Kidney (tissue), 14 donors: Measurements from ENCODE around the gene TAAR1. TPM values are rescaled to one million over a fixed set of nuclear protein-coding genes. Genes with fewer than 3 reads are reported as not detected.
A peak's percentile ranks its signal among the peaks of the same experiment; 100 is the strongest.

Experiments used
- DNase-seq, 5 donors: peaks; one replicate each; pipeline ENCODE4 v3.0.0-alpha.2; 2013 to 2020
- FAIRE-seq: peaks from 2 replicates; lab custom pipeline; 2012; peaks lifted over from hg19 to GRCh38; lab: Jason Lieb, UNC
- H3K27ac ChIP-seq, 2 donors: one replicate each; pipeline ENCODE4 v1.7.0; 2013; ENCODE audit warnings: low read depth in 2 of 2, low read length in 2 of 2, inconsistent platforms in 1 of 2
- H3K27me3 ChIP-seq: one replicate; pipeline ENCODE4 v1.7.1; 2013; ENCODE audit warnings: low read length, inconsistent platforms; ENCODE audit not compliant: control insufficient read depth, insufficient read depth
- H3K36me3 ChIP-seq, 3 donors: one replicate each; pipeline versions ENCODE4 v1.7.0 to v1.7.1; 2013; ENCODE audit warnings: low read length in 3 of 3, control low read depth in 1 of 3, inconsistent platforms in 1 of 3; ENCODE audit not compliant: insufficient read depth in 3 of 3, control insufficient read depth in 2 of 3
- H3K4me1 ChIP-seq, 3 donors: one replicate each; pipeline versions ENCODE4 v1.7.0 to v1.7.1; 2013; ENCODE audit warnings: low read length in 3 of 3, inconsistent platforms in 1 of 3, low read depth in 1 of 3; ENCODE audit not compliant: control insufficient read depth in 2 of 3, insufficient read depth in 2 of 3
- H3K4me3 ChIP-seq, 3 donors: one replicate each; pipeline versions ENCODE4 v1.7.0 to v1.8.1; 2013; ENCODE audit warnings: low read length in 3 of 3, control low read depth in 1 of 3, inconsistent platforms in 1 of 3
- H3K9ac ChIP-seq, 3 donors: one replicate each; pipeline versions ENCODE4 v1.7.0 to v1.7.1; 2013; ENCODE audit warnings: low read length in 3 of 3, control low read depth in 1 of 3, inconsistent platforms in 1 of 3
- H3K9me3 ChIP-seq, 3 donors: one replicate each; pipeline versions ENCODE4 v1.7.0 to v1.7.1; 2013; ENCODE audit warnings: low read length in 3 of 3, control low read depth in 1 of 3, inconsistent platforms in 1 of 3; ENCODE audit not compliant: control insufficient read depth in 2 of 3, insufficient read depth in 1 of 3
- CTCF ChIP-seq: IDR thresholded peaks from 3 replicates; pipeline ENCODE4 v1.5.1; 2012; ENCODE audit warnings: mild to moderate bottlenecking, moderate library complexity, borderline replicate concordance; ENCODE audit not compliant: insufficient read depth; ENCODE audit errors: extremely low read depth
- intact Hi-C: fragments of 100-400 bp; cut with DNase I; formaldehyde crosslinking; loops from one replicate; pipeline ENCODE4 v1.11.1; 2022
- polyA plus RNA-seq: library from polyadenylated mRNA; stranded (reverse); fragments of 350-450 nt; fragmentation: Illumina TruSeq; extraction: RNeasy Lipid Tissue Mini Kit (QIAGEN cat#74804); gene quantifications from one replicate; pipeline ENCODE4 v1.2.3, GENCODE V29; 2014; ENCODE audit warnings: low read depth, low replicate concordance; ENCODE audit not compliant: insufficient read depth
- total RNA-seq: library from RNA; stranded (reverse); fragmentation: NEBNext Ultra II Directional; extraction: Animal tissue kit (Norgen Biotek cat#: 25700); gene quantifications from one replicate; pipeline ENCODE4 v1.2.1, GENCODE V29; 2021
- donor health status: control.
- donor health status: control.
- donor health status: control.
- donor health status: control.
- donor health status: control.
- donor health status: DM: yes; HTN: yes; CAD: no.
- donor health status: Normal renal cell carcinoma (clear cell type).

The TAAR1 gene
- total and polyA plus RNA-seq, 2 donors from 2014 or later, result not detected

GRCh38 chr6:132669690-132670291, 10.8 kb upstream of the TAAR1 start:
- Histone ChIP-seq H3K27me3 (no peaks in the 10 kb centered on the region), H3K9me3 (no peaks in the 10 kb centered on the region), H3K36me3 (no peaks in the 10 kb centered on the region), H3K27ac (no peak overlapping the region), H3K4me3 (no peak overlapping the region), H3K4me1 (peaks cover 0 to 2% (median 0%) of the 10 kb centered on the region in 3 donors), H3K9ac (no peak overlapping the region)
- TF ChIP-seq CTCF, result peak; percentile 37
- intact Hi-C loops, result no loop called here
- DNase-seq (peak in 2 of 5 donors; percentile 40 to 49), FAIRE-seq (peak; percentile 90)

- Histone ChIP-seq H3K4me3 (no peak overlapping the region), H3K27ac (no peak overlapping the region), H3K27me3 (no peaks in the 10 kb centered on the region), H3K9ac (no peak overlapping the region), H3K36me3 (no peaks in the 10 kb centered on the region), H3K4me1 (peaks cover 0 to 2% (median 0%) of the 10 kb centered on the region in 3 donors), H3K9me3 (no peaks in the 10 kb centered on the region)
- FAIRE-seq, result no peak
- DNase-seq, result no peak
- TF ChIP-seq CTCF, result no peak
- intact Hi-C loops, result no loop called here
Measured at GRCh38 chr6:132666118-132666517, 7.1 kb upstream of the TAAR1 start.

DNA sequence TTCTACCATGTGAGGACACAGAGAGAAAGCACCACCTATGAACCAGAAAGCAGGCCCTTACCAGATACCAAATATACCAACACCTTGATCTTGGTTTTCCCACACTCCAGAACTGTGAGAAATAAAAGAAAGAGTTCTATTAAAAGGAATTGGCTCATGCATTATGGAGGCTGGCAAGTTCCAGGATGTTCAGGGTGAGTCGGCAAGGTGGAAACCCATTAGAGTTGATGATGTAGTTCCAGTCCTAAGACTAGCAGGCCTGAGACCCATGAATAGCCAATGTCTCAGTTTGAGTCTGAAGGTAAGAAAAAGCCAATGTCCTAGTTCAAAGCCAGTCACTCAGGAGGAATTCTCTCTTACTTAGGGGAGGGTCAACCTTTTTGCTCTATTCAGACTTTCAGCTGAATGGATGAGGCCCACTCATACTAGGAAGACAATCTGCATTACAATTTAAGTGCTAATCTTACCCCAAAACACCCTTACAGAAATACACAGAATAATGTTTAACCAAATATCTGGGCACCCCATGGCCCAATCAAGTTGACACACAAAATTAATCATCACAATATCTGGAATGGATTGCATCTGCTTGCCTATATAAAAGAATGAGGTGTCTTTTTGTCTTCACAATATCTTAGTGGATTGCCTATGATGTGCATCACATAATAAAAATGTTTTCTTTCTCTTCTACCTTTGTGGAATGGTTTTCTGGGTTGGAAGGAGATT, 5.5 kb upstream of the TAAR1 start:
- H3K27me3 ChIP-seq, result no peaks in the 10 kb centered on the region
- H3K4me3 ChIP-seq, result no peak overlapping the region
- H3K4me1 ChIP-seq, result no peaks in the 10 kb centered on the region
- no peak for TF ChIP-seq CTCF
- no peak overlapping the region for H3K27ac ChIP-seq
- no peaks in the 10 kb centered on the region for H3K36me3 ChIP-seq
- DNase-seq (no peak), FAIRE-seq (no peak)
- no peaks in the 10 kb centered on the region for H3K9me3 ChIP-seq
- H3K9ac ChIP-seq, result no peak overlapping the region
- intact Hi-C loops, result no loop called here
